Astrocyte (in vitro differentiated cells and primary cell): ENCODE data around the gene TLE7. TPM values are rescaled to one million over a fixed set of nuclear protein-coding genes. Genes with fewer than 3 reads are reported as not detected.

Experiments used
- DNase-seq: peaks from one replicate; pipeline ENCODE4 v3.0.0-alpha.2; 2010; ENCODE audit warnings: low read depth
- FAIRE-seq: peaks from 2 replicates; lab custom pipeline; 2011; peaks lifted over from hg19 to GRCh38; lab: Jason Lieb, UNC
- H2AFZ ChIP-seq: 2 replicates; pipeline ENCODE4 v1.6.0; 2012; ENCODE audit warnings: low read depth, low read length, inconsistent platforms
- H3K27ac ChIP-seq: 2 replicates; pipeline ENCODE4 v1.5.1; 2011; ENCODE audit warnings: low read depth, low read length, inconsistent platforms
- H3K27me3 ChIP-seq: 2 replicates; pipeline ENCODE4 v1.6.0; 2011; ENCODE audit warnings: low read length, inconsistent platforms; ENCODE audit not compliant: insufficient read depth
- H3K36me3 ChIP-seq: 2 replicates; pipeline ENCODE4 v1.5.1; 2011; ENCODE audit warnings: low read length, inconsistent platforms; ENCODE audit not compliant: insufficient read depth
- H3K4me1 ChIP-seq: 2 replicates; pipeline ENCODE4 v1.5.1; 2011; ENCODE audit warnings: low read length, inconsistent platforms; ENCODE audit not compliant: insufficient read depth
- H3K4me2 ChIP-seq: 2 replicates; pipeline ENCODE4 v1.6.0; 2012; ENCODE audit warnings: low read length, inconsistent platforms
- H3K4me3 ChIP-seq: 2 replicates; pipeline ENCODE4 v1.5.1; 2011; ENCODE audit warnings: low read depth, mild to moderate bottlenecking, low read length, inconsistent platforms; ENCODE audit not compliant: insufficient read depth
- H3K79me2 ChIP-seq: 2 replicates; pipeline ENCODE4 v1.6.0; 2012; ENCODE audit warnings: mild to moderate bottlenecking, low read length, inconsistent platforms; ENCODE audit not compliant: insufficient read depth
- H3K9ac ChIP-seq: 2 replicates; pipeline ENCODE4 v1.6.0; 2012; ENCODE audit warnings: mild to moderate bottlenecking, low read length, inconsistent platforms
- H3K9me3 ChIP-seq: 2 replicates; pipeline ENCODE4 v1.5.1; 2012; ENCODE audit warnings: low read depth, mild to moderate bottlenecking, low read length, inconsistent platforms; ENCODE audit not compliant: insufficient read depth
- H4K20me1 ChIP-seq: 2 replicates; pipeline ENCODE4 v1.6.0; 2012; ENCODE audit warnings: low read length, inconsistent platforms; ENCODE audit not compliant: insufficient read depth
- H3K27ac Mint-ChIP-seq: one replicate; pipeline ENCODE4 v1.8.0; 2021; ENCODE audit warnings: mild to moderate bottlenecking, mixed read lengths; ENCODE audit not compliant: unreplicated experiment
- H3K27me3 Mint-ChIP-seq: one replicate; pipeline ENCODE4 v1.8.0; 2021; ENCODE audit warnings: low read depth, mixed read lengths; ENCODE audit not compliant: unreplicated experiment
- H3K36me3 Mint-ChIP-seq: one replicate; pipeline ENCODE4 v1.8.0; 2021; ENCODE audit warnings: low read depth, mixed read lengths; ENCODE audit not compliant: unreplicated experiment
- H3K4me1 Mint-ChIP-seq: one replicate; pipeline ENCODE4 v1.8.0; 2021; ENCODE audit warnings: low read depth, mixed read lengths; ENCODE audit not compliant: unreplicated experiment
- H3K4me3 Mint-ChIP-seq: one replicate; pipeline ENCODE4 v1.8.0; 2021; ENCODE audit warnings: mild to moderate bottlenecking, moderate library complexity, mixed read lengths; ENCODE audit not compliant: unreplicated experiment
- H3K9me3 Mint-ChIP-seq: one replicate; pipeline ENCODE4 v1.8.0; 2021; ENCODE audit warnings: mild to moderate bottlenecking, mixed read lengths; ENCODE audit not compliant: unreplicated experiment
- EZH2 ChIP-seq: IDR thresholded peaks from 2 replicates; pipeline ENCODE4 v1.6.1; 2012; ENCODE audit warnings: mild to moderate bottlenecking, low read length, inconsistent platforms; ENCODE audit not compliant: insufficient read depth
- total RNA-seq: library from RNA; stranded (reverse); gene quantifications from 2 replicates; pipeline ENCODE4 v1.2.1, GENCODE V29; 2021
- TF ChIP-seq, protein P1 (sequence below): IDR thresholded peaks from 2 replicates; pipeline ENCODE4 v1.5.1; 2011; ENCODE audit warnings: low read depth, mild to moderate bottlenecking, inconsistent platforms, low read length, moderate library complexity; ENCODE audit not compliant: insufficient read depth

Gene TLE7
- total RNA-seq, 1 donor from 2014 or later, result not detected

DNA sequence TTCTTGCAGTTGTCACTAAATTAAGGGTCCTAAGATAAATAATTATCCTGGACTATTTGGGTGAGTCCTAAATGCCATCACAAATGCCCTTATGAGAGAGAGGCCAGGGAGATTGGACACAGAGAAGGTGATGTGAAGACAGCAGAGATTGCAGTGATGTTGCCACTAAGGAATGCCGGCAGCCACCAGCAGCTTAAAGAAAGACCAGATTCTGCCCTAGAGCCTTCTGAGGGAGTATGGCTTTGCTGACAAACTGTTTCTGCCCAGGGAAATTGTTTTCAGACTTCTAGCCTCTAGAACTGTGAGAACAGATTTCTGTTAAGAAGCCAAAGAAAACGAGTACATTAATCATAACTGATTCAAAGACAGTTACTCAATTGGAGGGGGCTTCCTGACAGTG lies 30.2 kb upstream of the TLE7 start:
- H3K9ac ChIP-seq, result no peak overlapping the region
- FAIRE-seq (no peak), DNase-seq (no peak)
- peaks cover 5% of the 10 kb centered on the region for H3K36me3 ChIP-seq
- Mint-ChIP-seq H3K4me3 (peak overlapping the region; percentile 1), H3K27ac (peak overlapping the region; percentile 90), H3K9me3 (peaks cover 11% of the 10 kb centered on the region), H3K27me3 (no peaks in the 10 kb centered on the region), H3K4me1 (peaks cover 30% of the 10 kb centered on the region), H3K36me3 (peaks cover 14% of the 10 kb centered on the region)
- no peak for TF ChIP-seq EZH2
- TF ChIP-seq, protein P1, sequence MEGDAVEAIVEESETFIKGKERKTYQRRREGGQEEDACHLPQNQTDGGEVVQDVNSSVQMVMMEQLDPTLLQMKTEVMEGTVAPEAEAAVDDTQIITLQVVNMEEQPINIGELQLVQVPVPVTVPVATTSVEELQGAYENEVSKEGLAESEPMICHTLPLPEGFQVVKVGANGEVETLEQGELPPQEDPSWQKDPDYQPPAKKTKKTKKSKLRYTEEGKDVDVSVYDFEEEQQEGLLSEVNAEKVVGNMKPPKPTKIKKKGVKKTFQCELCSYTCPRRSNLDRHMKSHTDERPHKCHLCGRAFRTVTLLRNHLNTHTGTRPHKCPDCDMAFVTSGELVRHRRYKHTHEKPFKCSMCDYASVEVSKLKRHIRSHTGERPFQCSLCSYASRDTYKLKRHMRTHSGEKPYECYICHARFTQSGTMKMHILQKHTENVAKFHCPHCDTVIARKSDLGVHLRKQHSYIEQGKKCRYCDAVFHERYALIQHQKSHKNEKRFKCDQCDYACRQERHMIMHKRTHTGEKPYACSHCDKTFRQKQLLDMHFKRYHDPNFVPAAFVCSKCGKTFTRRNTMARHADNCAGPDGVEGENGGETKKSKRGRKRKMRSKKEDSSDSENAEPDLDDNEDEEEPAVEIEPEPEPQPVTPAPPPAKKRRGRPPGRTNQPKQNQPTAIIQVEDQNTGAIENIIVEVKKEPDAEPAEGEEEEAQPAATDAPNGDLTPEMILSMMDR, result no peak
- H3K9me3 ChIP-seq, result peaks cover 15% of the 10 kb centered on the region
- no peaks in the 10 kb centered on the region for H4K20me1 ChIP-seq
- no peak overlapping the region for H3K27ac ChIP-seq
- H2AFZ ChIP-seq, result no peak overlapping the region
- H3K4me1 ChIP-seq, result peaks cover 17% of the 10 kb centered on the region
- no peak overlapping the region for H3K4me3 ChIP-seq
- no peaks in the 10 kb centered on the region for H3K79me2 ChIP-seq
- no peak overlapping the region for H3K4me2 ChIP-seq
- no peaks in the 10 kb centered on the region for H3K27me3 ChIP-seq

DNA sequence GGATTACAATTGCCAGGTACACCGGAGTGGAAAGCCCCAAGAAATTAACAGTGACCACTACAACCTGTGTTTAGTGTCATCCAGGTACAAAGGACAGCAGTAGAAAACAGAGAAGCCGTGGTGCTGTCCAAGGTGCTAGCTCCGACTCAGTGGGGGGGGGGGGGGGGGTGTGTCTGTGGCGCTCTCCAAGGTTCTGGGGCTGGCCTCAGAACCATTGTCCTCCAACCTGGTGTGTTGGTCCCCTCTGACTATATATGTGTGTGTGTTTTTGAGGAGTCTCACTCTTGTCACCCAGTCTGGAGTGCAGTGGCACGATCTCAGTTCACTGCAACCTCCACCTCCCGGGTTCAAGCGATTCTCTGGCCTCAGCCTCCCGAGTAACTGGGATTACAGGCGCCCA lies 26.0 kb upstream of the TLE7 start:
- peaks cover 11% of the 10 kb centered on the region for H3K4me1 Mint-ChIP-seq
- peaks cover 2% of the 10 kb centered on the region for H3K27me3 Mint-ChIP-seq
- Histone ChIP-seq H3K79me2 (no peaks in the 10 kb centered on the region), H3K4me2 (no peak overlapping the region), H4K20me1 (no peaks in the 10 kb centered on the region), H3K27ac (no peak overlapping the region), H3K9ac (no peak overlapping the region), H2AFZ (no peak overlapping the region), H3K4me1 (no peaks in the 10 kb centered on the region), H3K9me3 (no peaks in the 10 kb centered on the region), H3K36me3 (no peaks in the 10 kb centered on the region), H3K4me3 (no peak overlapping the region), H3K27me3 (no peaks in the 10 kb centered on the region)
- peaks cover 3% of the 10 kb centered on the region for H3K9me3 Mint-ChIP-seq
- FAIRE-seq, result no peak
- TF ChIP-seq, protein P1, result no peak
- TF ChIP-seq EZH2, result no peak
- H3K36me3 Mint-ChIP-seq, result peaks cover 2% of the 10 kb centered on the region
- DNase-seq, result peak; percentile 15
- H3K27ac Mint-ChIP-seq, result no peak overlapping the region
- no peak overlapping the region for H3K4me3 Mint-ChIP-seq

DNA sequence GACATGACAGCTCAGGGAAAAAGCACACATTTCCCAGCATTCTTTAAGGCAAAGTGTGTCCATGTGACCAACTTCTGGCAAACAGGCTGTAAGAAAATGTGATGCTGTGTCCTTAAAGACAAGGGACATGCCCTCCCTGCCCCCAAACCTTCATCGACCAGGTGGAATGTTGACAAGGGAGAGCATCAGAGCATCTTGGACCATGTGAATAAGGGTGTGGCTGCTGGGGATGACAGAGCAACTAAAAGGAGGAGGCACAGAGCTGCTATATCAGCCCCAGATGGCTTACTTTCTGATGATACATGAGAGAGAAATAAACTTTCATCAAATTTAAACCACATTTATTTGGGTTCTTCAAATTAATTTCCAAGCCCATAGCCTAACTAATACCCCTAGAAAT lies 22.4 kb upstream of the TLE7 start:
- Mint-ChIP-seq H3K36me3 (peaks cover 2% of the 10 kb centered on the region), H3K4me1 (peaks cover 16% of the 10 kb centered on the region), H3K4me3 (no peak overlapping the region), H3K9me3 (no peaks in the 10 kb centered on the region), H3K27me3 (peaks cover 2% of the 10 kb centered on the region), H3K27ac (no peak overlapping the region)
- no peaks in the 10 kb centered on the region for H3K36me3 ChIP-seq
- peaks cover 12% of the 10 kb centered on the region for H3K4me1 ChIP-seq
- no peak overlapping the region for H3K9ac ChIP-seq
- no peak for DNase-seq
- no peaks in the 10 kb centered on the region for H3K27me3 ChIP-seq
- no peaks in the 10 kb centered on the region for H3K9me3 ChIP-seq
- H3K79me2 ChIP-seq, result peaks cover 19% of the 10 kb centered on the region
- no peak overlapping the region for H3K4me2 ChIP-seq
- H4K20me1 ChIP-seq, result no peaks in the 10 kb centered on the region
- TF ChIP-seq, protein P1, result no peak
- no peak for TF ChIP-seq EZH2
- FAIRE-seq, result no peak
- no peak overlapping the region for H3K4me3 ChIP-seq
- no peak overlapping the region for H3K27ac ChIP-seq
- H2AFZ ChIP-seq, result no peak overlapping the region
